HepG2 (cell line): ENCODE results near the gene NLRP12.
"Not testable (repeated sequence)": the region's sequence is repeated elsewhere in the genome, so short reads cannot be mapped to it uniquely, and the experiment has no call there.

Experiments used
- CTCF ChIP-seq: sonication (generic); formaldehyde crosslinking; IDR thresholded peaks from 2 replicates; pipeline ENCODE4 v1.5.0; 2020; ENCODE audit warnings: mild to moderate bottlenecking, missing genetic modification reagents, moderate library complexity
- FOSL1 ChIP-seq: sonication (generic); formaldehyde crosslinking; IDR thresholded peaks from 2 replicates; pipeline ENCODE4 v1.9.0; 2021; ENCODE audit warnings: missing genetic modification reagents, borderline replicate concordance
- JUNB ChIP-seq: sonication (generic); formaldehyde crosslinking; IDR thresholded peaks from 2 replicates; pipeline ENCODE4 v1.8.0; 2022; ENCODE audit warnings: missing genetic modification reagents, mild to moderate bottlenecking, borderline replicate concordance
- KLF12 ChIP-seq: sonication (generic); formaldehyde crosslinking; IDR thresholded peaks from 2 replicates; pipeline ENCODE4 v1.4.0; 2020; ENCODE audit warnings: missing genetic modification reagents, borderline replicate concordance
- NR2C2 ChIP-seq: sonication (generic); formaldehyde crosslinking; IDR thresholded peaks from 2 replicates; pipeline ENCODE4 v1.4.0; 2020; ENCODE audit warnings: missing genetic modification reagents, mild to moderate bottlenecking, moderate library complexity, borderline replicate concordance
- POLR2AphosphoS5 ChIP-seq: IDR thresholded peaks from 2 replicates; pipeline ENCODE4 v1.6.1; 2012; ENCODE audit warnings: low read depth, low read length
- RAD51 ChIP-seq: fragments of 450-650 bp; IDR thresholded peaks from 2 replicates; pipeline ENCODE4 v1.6.1; 2016; ENCODE audit warnings: borderline replicate concordance
- TOPORS ChIP-seq: sonication (generic); formaldehyde crosslinking; IDR thresholded peaks from 2 replicates; pipeline ENCODE4 v1.8.0; 2023; ENCODE audit warnings: mild to moderate bottlenecking, missing genetic modification reagents
- ZBTB33 ChIP-seq: sonication (generic); formaldehyde crosslinking; IDR thresholded peaks from 2 replicates; pipeline ENCODE4 v1.4.0; 2020; ENCODE audit warnings: missing genetic modification reagents
- ZNF143 ChIP-seq: sonication (generic); formaldehyde crosslinking; IDR thresholded peaks from 2 replicates; pipeline ENCODE4 v1.4.0; 2020; ENCODE audit warnings: missing genetic modification reagents
- ZNF335 ChIP-seq: sonication (generic); formaldehyde crosslinking; IDR thresholded peaks from 2 replicates; pipeline ENCODE4 v1.4.0; 2020; ENCODE audit warnings: missing genetic modification reagents
- ZSCAN21 ChIP-seq: sonication (generic); formaldehyde crosslinking; IDR thresholded peaks from 2 replicates; pipeline ENCODE4 v1.8.0; 2022; ENCODE audit warnings: mild to moderate bottlenecking, missing genetic modification reagents, moderate library complexity, borderline replicate concordance

GRCh38 chr19:53774491-53774890, 49.6 kb downstream of the NLRP12 start:
- TF ChIP-seq KLF12 (CRISPR knock-in tag); ZNF143 (CRISPR knock-in tag); RAD51; NR2C2 (CRISPR knock-in tag); ZBTB33 (CRISPR knock-in tag); POLR2AphosphoS5; JUNB (CRISPR knock-in tag); FOSL1 (CRISPR knock-in tag); ZNF335; CTCF; ZSCAN21; TOPORS (CRISPR knock-in tag): not testable (repeated sequence)
